ENCODE measurements around the gene ST6GALNAC1. TPM values are rescaled to one million over a fixed set of nuclear protein-coding genes. Genes with fewer than 3 reads are reported as not detected.
"Not testable (repeated sequence)": the region's sequence is repeated elsewhere in the genome, so short reads cannot be mapped to it uniquely, and the experiment has no call there.

The ST6GALNAC1 gene
- total RNA-seq, 1 donor from 2014 or later: 1.3 TPM

DNA sequence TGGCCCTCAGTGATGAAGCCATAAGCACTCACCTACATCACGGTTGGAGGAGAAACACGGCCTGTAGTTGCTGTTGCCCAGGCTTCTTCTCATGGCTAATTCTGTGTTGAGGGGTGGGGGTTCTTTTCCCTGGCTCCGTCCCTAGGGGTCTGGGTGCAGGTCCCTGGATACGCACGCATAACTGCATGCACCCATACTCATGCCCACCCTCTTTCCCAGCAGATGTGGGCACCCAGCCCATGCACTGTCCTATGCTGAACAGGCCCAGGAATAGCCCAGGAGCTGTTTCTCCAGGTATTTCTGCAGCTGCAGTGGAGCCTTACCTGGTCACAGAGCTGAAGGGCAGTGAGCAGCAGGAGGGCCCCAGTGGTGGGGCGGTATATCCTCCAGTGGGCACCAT lies 18.1 kb downstream of the ST6GALNAC1 start:
- DNase-seq (ENCODE audit: low spot score in 2 of 2, unreplicated experiment in 2 of 2): no peak
- H3K4me3 Mint-ChIP-seq: no peak overlapping the region
- peaks cover 2% of the 10 kb centered on the region for H3K27me3 Mint-ChIP-seq (ENCODE audit: low read depth)
- TF ChIP-seq, protein P1, sequence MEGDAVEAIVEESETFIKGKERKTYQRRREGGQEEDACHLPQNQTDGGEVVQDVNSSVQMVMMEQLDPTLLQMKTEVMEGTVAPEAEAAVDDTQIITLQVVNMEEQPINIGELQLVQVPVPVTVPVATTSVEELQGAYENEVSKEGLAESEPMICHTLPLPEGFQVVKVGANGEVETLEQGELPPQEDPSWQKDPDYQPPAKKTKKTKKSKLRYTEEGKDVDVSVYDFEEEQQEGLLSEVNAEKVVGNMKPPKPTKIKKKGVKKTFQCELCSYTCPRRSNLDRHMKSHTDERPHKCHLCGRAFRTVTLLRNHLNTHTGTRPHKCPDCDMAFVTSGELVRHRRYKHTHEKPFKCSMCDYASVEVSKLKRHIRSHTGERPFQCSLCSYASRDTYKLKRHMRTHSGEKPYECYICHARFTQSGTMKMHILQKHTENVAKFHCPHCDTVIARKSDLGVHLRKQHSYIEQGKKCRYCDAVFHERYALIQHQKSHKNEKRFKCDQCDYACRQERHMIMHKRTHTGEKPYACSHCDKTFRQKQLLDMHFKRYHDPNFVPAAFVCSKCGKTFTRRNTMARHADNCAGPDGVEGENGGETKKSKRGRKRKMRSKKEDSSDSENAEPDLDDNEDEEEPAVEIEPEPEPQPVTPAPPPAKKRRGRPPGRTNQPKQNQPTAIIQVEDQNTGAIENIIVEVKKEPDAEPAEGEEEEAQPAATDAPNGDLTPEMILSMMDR (IDR thresholded peaks at IDR 0.05; ENCODE audit: unreplicated experiment): no peak
- no peaks in the 10 kb centered on the region for H3K9me3 Mint-ChIP-seq
- H3K4me1 Mint-ChIP-seq: peaks cover 8% of the 10 kb centered on the region
- H3K27ac Mint-ChIP-seq: no peak overlapping the region
- H3K36me3 Mint-ChIP-seq: no peaks in the 10 kb centered on the region

DNA sequence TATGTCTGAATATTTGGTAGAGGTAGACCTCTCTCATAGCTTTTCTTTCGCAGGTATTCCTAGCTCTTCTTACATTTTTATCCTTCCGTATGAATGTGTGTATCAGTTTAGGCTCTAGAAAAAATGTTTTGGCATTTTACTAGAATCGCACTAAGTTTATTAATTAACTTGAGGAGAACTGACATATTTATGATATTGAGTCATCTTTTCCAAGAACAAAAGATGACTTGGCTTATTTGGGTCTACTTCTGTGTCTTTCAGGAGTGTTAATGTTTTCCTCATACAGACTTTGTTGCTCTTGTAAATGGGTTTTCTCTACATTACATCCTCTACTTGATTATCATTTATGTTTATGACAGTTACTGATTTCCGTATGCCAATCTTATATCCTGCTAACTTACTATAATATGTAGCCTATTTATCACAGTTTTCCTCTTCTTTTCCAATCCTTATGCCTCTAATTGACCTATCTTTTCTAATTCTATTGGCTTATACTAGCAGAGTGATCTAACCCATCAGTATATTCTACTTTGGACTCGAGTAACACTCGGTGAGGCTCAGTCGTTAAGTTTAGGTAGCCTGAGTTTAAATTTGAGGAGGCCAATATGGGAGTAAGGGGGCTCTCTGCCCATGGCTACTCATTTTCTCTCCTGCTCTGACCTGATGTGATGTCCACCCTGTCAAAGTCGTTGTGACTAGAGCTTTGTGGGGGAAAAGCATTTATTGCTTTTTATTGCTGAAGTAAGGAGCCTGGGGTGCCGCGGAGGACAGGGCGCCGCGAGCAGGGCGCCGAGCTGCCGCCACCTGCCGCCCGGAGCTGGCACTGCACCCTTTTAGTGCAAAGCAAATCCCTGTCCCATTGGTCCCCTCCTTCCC lies 20.0 kb downstream of the ST6GALNAC1 start:
- Mint-ChIP-seq H3K9me3 (no peaks in the 10 kb centered on the region), H3K27ac (no peak overlapping the region), H3K4me1 (peaks cover 8% of the 10 kb centered on the region), H3K4me3 (no peak overlapping the region), H3K27me3 (ENCODE audit: low read depth) (peaks cover 2% of the 10 kb centered on the region), H3K36me3 (no peaks in the 10 kb centered on the region)
- TF ChIP-seq, protein P1 (IDR thresholded peaks at IDR 0.05; ENCODE audit: unreplicated experiment): peak; percentile 96
- peak; percentile 61 to 86 for DNase-seq (ENCODE audit: low spot score in 2 of 2, unreplicated experiment in 2 of 2)

DNA sequence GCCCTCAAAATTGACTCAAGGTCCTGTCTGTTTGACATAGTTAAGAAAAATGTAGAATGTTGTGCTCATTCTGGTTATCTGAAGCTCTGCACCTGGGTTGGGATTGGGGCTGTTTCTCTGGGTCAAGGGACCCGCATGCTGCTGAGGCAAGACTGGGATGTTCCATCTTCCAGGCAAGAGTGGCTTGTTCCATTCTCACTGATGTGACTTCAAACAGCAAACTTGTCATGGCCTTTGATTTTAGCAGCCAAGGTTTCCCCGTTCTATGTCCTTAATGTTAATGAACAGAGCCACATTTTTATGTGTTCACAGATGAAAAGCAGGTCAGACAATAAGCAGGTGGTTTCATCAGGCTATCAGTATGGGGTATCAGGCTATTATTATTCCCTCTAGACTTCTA lies 25.7 kb downstream of the ST6GALNAC1 start:
- Mint-ChIP-seq H3K9me3 (no peaks in the 10 kb centered on the region), H3K4me1 (no peaks in the 10 kb centered on the region), H3K36me3 (no peaks in the 10 kb centered on the region), H3K27ac (no peak overlapping the region), H3K27me3 (ENCODE audit: low read depth) (no peaks in the 10 kb centered on the region), H3K4me3 (no peak overlapping the region)
- TF ChIP-seq, protein P1 (IDR thresholded peaks at IDR 0.05; ENCODE audit: unreplicated experiment): no peak
- no peak for DNase-seq (ENCODE audit: low spot score in 2 of 2, unreplicated experiment in 2 of 2)

DNA sequence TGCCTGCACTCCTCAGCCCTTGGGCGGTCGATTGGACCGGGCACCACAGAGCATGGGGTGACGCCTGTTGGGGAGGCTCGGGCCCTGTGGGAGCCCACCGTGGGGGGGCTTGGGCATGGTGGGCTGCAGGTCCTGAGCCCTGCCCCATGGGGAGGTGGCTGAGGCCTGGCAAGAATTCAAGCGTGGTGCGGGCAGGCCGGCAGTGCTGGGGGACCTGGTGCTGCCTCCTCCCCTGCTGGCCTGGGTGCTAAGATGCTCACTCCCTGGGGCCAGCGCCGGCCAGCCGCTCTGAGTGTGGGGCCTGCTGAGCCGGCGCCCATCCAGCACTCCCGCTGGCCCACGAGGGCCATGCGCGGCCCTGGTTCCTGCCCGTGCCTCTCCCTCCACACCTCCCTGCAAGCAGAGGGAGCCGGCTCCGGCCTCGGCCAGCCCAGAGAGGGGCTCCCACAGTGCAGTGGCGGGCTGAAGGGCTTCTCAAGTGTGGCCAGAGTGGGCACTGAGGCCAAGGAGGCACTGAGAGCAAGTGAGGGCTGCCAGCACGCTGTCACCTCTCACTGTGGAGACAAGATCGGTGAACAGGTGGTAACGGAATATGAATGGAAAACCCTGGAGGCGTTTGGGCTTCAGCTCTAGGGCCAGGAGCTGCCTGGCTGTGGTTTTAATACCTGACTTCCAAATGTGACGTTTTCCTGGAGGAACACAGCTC lies 28.5 kb downstream of the ST6GALNAC1 start:
- H3K4me1 Mint-ChIP-seq: no peaks in the 10 kb centered on the region
- H3K27ac Mint-ChIP-seq: no peak overlapping the region

DNA sequence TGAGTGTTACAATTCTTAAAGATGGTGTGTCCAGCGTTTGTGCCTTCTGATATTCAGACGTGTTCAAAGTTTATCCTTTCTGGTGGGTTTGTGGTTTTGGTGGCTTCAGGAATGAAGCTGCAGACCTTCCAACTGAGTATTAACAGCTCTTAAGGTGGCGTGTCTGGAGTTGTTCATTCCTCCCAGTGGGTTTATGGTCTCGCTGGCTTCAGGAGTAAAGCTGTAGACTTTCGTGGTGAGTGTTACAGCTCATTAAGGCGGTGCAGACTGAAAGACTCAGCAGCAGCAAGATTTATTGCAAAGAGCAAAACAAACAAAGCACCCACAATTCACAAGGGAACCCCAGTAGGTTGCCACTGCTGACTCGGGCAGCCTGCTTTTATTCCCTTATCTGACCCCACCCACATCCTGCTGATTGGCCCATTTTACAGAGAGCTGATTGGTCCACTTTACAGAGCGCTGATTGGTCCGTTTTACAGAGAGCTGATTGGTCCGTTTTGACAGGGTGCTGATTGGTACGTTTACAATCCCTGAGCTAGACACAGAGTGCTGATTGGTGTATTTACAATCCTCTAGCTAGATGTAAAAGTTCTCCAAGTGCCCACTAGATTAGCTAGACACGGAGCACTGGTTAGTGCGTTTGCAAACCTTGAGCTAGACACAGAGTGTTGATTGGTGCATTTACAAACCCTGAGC lies 29.3 kb downstream of the ST6GALNAC1 start:
- H3K27ac Mint-ChIP-seq; DNase-seq (ENCODE audit: low spot score in 2 of 2, unreplicated experiment in 2 of 2); H3K4me3 Mint-ChIP-seq; H3K36me3 Mint-ChIP-seq; H3K27me3 Mint-ChIP-seq (ENCODE audit: low read depth); H3K4me1 Mint-ChIP-seq; H3K9me3 Mint-ChIP-seq: not testable (repeated sequence)

More for the DNA sequence above, 28.5 kb downstream of the ST6GALNAC1 start:
- no peak for DNase-seq (ENCODE audit: low spot score in 2 of 2, unreplicated experiment in 2 of 2)
- Mint-ChIP-seq H3K4me3 (no peak overlapping the region), H3K9me3 (no peaks in the 10 kb centered on the region), H3K36me3 (no peaks in the 10 kb centered on the region), H3K27me3 (ENCODE audit: low read depth) (no peaks in the 10 kb centered on the region)
- TF ChIP-seq, protein P1 (IDR thresholded peaks at IDR 0.05; ENCODE audit: unreplicated experiment): no peak

All from mesothelial cell of epicardium (in vitro differentiated cells).